HG03175 (cell line): ENCODE data around the gene ATP6V0E1.
"Not testable (repeated sequence)": the region's sequence is repeated elsewhere in the genome, so short reads cannot be mapped to it uniquely, and the experiment has no call there.

ENCODE experiments used
- ATAC-seq: cut with Tn5 transposase; IDR thresholded peaks from one replicate; pipeline ENCODE4 v1.9.1; 2021; ENCODE audit warnings: mild to moderate bottlenecking, moderate library complexity; ENCODE audit not compliant: unreplicated experiment

ATP6V0E1 gene

GRCh38 chr5:173032730-173033129, 49.2 kb downstream of the ATP6V0E1 start:
- no peak for ATAC-seq

GRCh38 chr5:173033923-173034322, 50.4 kb downstream of the ATP6V0E1 start:
- no peak for ATAC-seq

- peak; percentile 68 for ATAC-seq
Measured at GRCh38 chr5:173035904-173036707, 52.5 kb downstream of the ATP6V0E1 start.

GRCh38 chr5:173039188-173039587, 55.6 kb downstream of the ATP6V0E1 start:
- no peak for ATAC-seq

- ATAC-seq, result no peak
Measured at GRCh38 chr5:173039964-173040363, 56.4 kb downstream of the ATP6V0E1 start.

GRCh38 chr5:173041881-173042762, 58.6 kb downstream of the ATP6V0E1 start:
- no peak for ATAC-seq

- ATAC-seq, result no peak
Measured at GRCh38 chr5:173042763-173043107, 59.2 kb downstream of the ATP6V0E1 start.

- no peak for ATAC-seq
Measured at GRCh38 chr5:173045474-173045873, 61.9 kb downstream of the ATP6V0E1 start.

- ATAC-seq, result not testable (repeated sequence)
Measured at GRCh38 chr5:173047096-173047837, 63.7 kb downstream of the ATP6V0E1 start.

- no peak for ATAC-seq
Measured at GRCh38 chr5:173047838-173048105, 64.2 kb downstream of the ATP6V0E1 start.

- no peak for ATAC-seq
Measured at GRCh38 chr5:173050791-173051190, 67.2 kb downstream of the ATP6V0E1 start.

- no peak for ATAC-seq
Measured at GRCh38 chr5:173051746-173052145, 68.2 kb downstream of the ATP6V0E1 start.

GRCh38 chr5:173053041-173053440, 69.5 kb downstream of the ATP6V0E1 start:
- ATAC-seq, result no peak

- no peak for ATAC-seq
Measured at GRCh38 chr5:173055042-173055721, 71.6 kb downstream of the ATP6V0E1 start.

- no peak for ATAC-seq
Measured at GRCh38 chr5:173055722-173055982, 72.1 kb downstream of the ATP6V0E1 start.

- ATAC-seq, result peak; percentile 70
Measured at GRCh38 chr5:173055983-173056782, 72.6 kb downstream of the ATP6V0E1 start, which contains the start of gene CREBRF. Gene CREBRF (plus strand): TSS chr5:173056352. CDS start chr5:173080776, 24,424 bp downstream.

- peak; percentile 25 for ATAC-seq
Measured at GRCh38 chr5:173056783-173057061, 73.2 kb downstream of the ATP6V0E1 start.

GRCh38 chr5:173057062-173057924, 73.7 kb downstream of the ATP6V0E1 start:
- ATAC-seq, result peak; percentile 80

- no peak for ATAC-seq
Measured at GRCh38 chr5:173062141-173062540, 78.6 kb downstream of the ATP6V0E1 start.

GRCh38 chr5:173065155-173065554, 81.6 kb downstream of the ATP6V0E1 start:
- ATAC-seq, result peak; percentile 66
